WTC11 (cell line): ENCODE measurements around the gene ITCH. TPM values are rescaled to one million over a fixed set of nuclear protein-coding genes. Genes with fewer than 3 reads are reported as not detected.
"Not testable (repeated sequence)": the region's sequence is repeated elsewhere in the genome, so short reads cannot be mapped to it uniquely, and the experiment has no call there.

ENCODE experiments used
- ATAC-seq: fragments of 200-7000 bp; cut with Tn5 transposase; 2 replicates; pipeline ENCODE4 v1.10.0; 2021; ENCODE audit warnings: mild to moderate bottlenecking, moderate library complexity
- CTCF ChIA-PET: fragments of 300-600 bp; sonication (Branson Sonifier 250); formaldehyde crosslinking; loops from one replicate; lab custom pipeline; 2021; ENCODE audit warnings: antibody characterized with exemption; lab: Charles Lee
- POLR2A ChIA-PET: fragments of 350-600 bp; sonication (Branson Sonifier 250); formaldehyde crosslinking; loops from one replicate; lab custom pipeline; 2021; ENCODE audit warnings: antibody characterized with exemption; lab: Charles Lee
- DNase-seq: peaks from one replicate; pipeline ENCODE4 v3.0.0; 2021; ENCODE audit warnings: low spot score
- H3K27ac Mint-ChIP-seq: 2 replicates; pipeline ENCODE4 v1.8.0; 2021; ENCODE audit warnings: mixed read lengths
- H3K27me3 Mint-ChIP-seq: 2 replicates; pipeline ENCODE4 v1.8.0; 2021; ENCODE audit warnings: low read depth, mild to moderate bottlenecking, moderate library complexity, mixed read lengths
- H3K36me3 Mint-ChIP-seq: 2 replicates; pipeline ENCODE4 v1.8.0; 2021; ENCODE audit warnings: mixed read lengths
- H3K4me1 Mint-ChIP-seq: 2 replicates; pipeline ENCODE4 v1.8.0; 2022; ENCODE audit warnings: mixed read lengths
- H3K4me3 Mint-ChIP-seq: 2 replicates; pipeline ENCODE4 v1.8.0; 2021; ENCODE audit warnings: mild to moderate bottlenecking, moderate library complexity, mixed read lengths
- H3K9me3 Mint-ChIP-seq: 2 replicates; pipeline ENCODE4 v1.8.0; 2021; ENCODE audit warnings: mixed read lengths
- ATF6 ChIP-seq: sonication (generic); formaldehyde crosslinking; IDR thresholded peaks from 2 replicates; pipeline ENCODE4 v1.8.1; 2023; ENCODE audit warnings: mild to moderate bottlenecking, missing genetic modification reagents
- CTCF ChIP-seq: fragments of 200-600 bp; IDR thresholded peaks from 2 replicates; pipeline ENCODE4 v1.8.0; 2022; ENCODE audit warnings: antibody characterized with exemption
- ETV6 ChIP-seq: sonication (generic); formaldehyde crosslinking; IDR thresholded peaks from 2 replicates; pipeline ENCODE4 v1.8.1; 2022; ENCODE audit warnings: mild to moderate bottlenecking, missing genetic modification reagents
- FOXP4 ChIP-seq: sonication (generic); formaldehyde crosslinking; IDR thresholded peaks from 2 replicates; pipeline ENCODE4 v1.8.0; 2022; ENCODE audit warnings: mild to moderate bottlenecking, missing genetic modification reagents
- GABPB1 ChIP-seq: sonication (generic); formaldehyde crosslinking; IDR thresholded peaks from 2 replicates; pipeline ENCODE4 v1.8.1; 2023; ENCODE audit warnings: mild to moderate bottlenecking, missing genetic modification reagents
- IRF2 ChIP-seq: sonication (generic); formaldehyde crosslinking; IDR thresholded peaks from 2 replicates; pipeline ENCODE4 v1.8.0; 2022; ENCODE audit warnings: low read depth, missing genetic modification reagents, borderline replicate concordance
- SP1 ChIP-seq: sonication (generic); formaldehyde crosslinking; conservative IDR thresholded peaks from 2 replicates; pipeline ENCODE4 v1.8.1; 2022; ENCODE audit warnings: missing genetic modification reagents
- TEAD1 ChIP-seq: sonication (generic); formaldehyde crosslinking; IDR thresholded peaks from 2 replicates; pipeline ENCODE4 v1.8.0; 2022; ENCODE audit warnings: mild to moderate bottlenecking, missing genetic modification reagents
- total RNA-seq: library from RNA; stranded (reverse); gene quantifications from 3 replicates; pipeline ENCODE4 v1.2.3, GENCODE V29; 2021
- TF ChIP-seq, protein P1 (sequence below): sonication (generic); formaldehyde crosslinking; IDR thresholded peaks from 2 replicates; pipeline ENCODE4 v1.8.1; 2022; ENCODE audit warnings: low read depth, mild to moderate bottlenecking, moderate library complexity, missing genetic modification reagents, borderline replicate concordance
- TF ChIP-seq, protein P2 (sequence below): fragments of 250-450 bp; sonication (Bioruptor Pico); IDR thresholded peaks from 2 replicates; pipeline ENCODE4 v1.9.0; 2021; ENCODE audit warnings: mild to moderate bottlenecking

The ITCH gene
- total RNA-seq, 1 experiment from 2014 or later, result 35.8 TPM

- 0 out of 2 replicates have a peak, but pooled peaks have one; percentile 18 for TF ChIP-seq GABPB1
- not testable (repeated sequence) for H3K4me3 Mint-ChIP-seq, H3K27me3 Mint-ChIP-seq, H3K9me3 Mint-ChIP-seq, DNase-seq, H3K27ac Mint-ChIP-seq, H3K36me3 Mint-ChIP-seq, ATAC-seq
- peaks cover 14% of the 10 kb centered on the region for H3K4me1 Mint-ChIP-seq
- POLR2A ChIA-PET, result interaction anchor here (0.6 kb wide), 1 partner anchor 16 kb away, joined by 4 read pairs; no protein-coding TSS in a partner anchor
- CTCF ChIA-PET, result interaction anchor here (1.0 to 3.7 kb wide), 2 partner anchors 34 to 91 kb away, joined by 4 to 28 read pairs; no protein-coding TSS in a partner anchor
These were observed 16.6 kb upstream of the ITCH start for GRCh38 chr20:34346533-34346865.

DNA sequence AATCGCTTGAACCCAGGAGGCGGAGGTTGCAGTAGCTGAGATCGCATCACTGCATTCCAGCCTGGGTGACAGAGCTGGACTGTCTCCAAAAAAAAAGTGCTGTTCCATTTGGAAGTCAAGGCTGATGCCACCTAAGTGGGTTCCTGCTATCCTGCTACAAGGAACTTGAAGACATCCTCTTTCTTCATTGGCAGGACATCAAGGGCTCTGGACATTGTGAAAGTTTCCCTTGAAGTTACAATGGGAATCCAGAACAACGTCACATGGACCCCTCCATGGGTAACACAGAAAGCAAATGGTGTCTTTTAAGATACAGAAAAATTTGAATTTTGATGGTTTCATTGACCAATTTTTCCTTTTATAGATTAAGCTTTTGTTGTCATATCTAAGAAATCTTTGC lies 15.5 kb upstream of the ITCH start:
- Mint-ChIP-seq H3K27me3 (no peaks in the 10 kb centered on the region), H3K27ac (no peak overlapping the region), H3K4me3 (no peak overlapping the region), H3K4me1 (peaks cover 14% of the 10 kb centered on the region), H3K9me3 (no peaks in the 10 kb centered on the region), H3K36me3 (no peaks in the 10 kb centered on the region)
- no peak for ATAC-seq
- no peak for DNase-seq
- POLR2A ChIA-PET, result no interaction called here
- CTCF ChIA-PET, result interaction anchor here (1.2 kb wide), 1 partner anchor 35 kb away, joined by 5 read pairs; no protein-coding TSS in a partner anchor
- no peak for TF ChIP-seq CTCF
- TF ChIP-seq, protein P1, sequence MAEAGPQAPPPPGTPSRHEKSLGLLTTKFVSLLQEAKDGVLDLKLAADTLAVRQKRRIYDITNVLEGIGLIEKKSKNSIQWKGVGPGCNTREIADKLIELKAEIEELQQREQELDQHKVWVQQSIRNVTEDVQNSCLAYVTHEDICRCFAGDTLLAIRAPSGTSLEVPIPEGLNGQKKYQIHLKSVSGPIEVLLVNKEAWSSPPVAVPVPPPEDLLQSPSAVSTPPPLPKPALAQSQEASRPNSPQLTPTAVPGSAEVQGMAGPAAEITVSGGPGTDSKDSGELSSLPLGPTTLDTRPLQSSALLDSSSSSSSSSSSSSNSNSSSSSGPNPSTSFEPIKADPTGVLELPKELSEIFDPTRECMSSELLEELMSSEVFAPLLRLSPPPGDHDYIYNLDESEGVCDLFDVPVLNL (CRISPR knock-in tag), result no peak

GRCh38 chr20:34350095-34350494 lies 13.0 kb upstream of the ITCH start:
- 0 out of 2 replicates have a peak overlapping the region, but pooled peaks have one; percentile 32 for H3K27ac Mint-ChIP-seq
- H3K27me3 Mint-ChIP-seq, result no peaks in the 10 kb centered on the region
- POLR2A ChIA-PET, result interaction anchor here (0.6 kb wide), 1 partner anchor 19 kb away, joined by 3 read pairs; no protein-coding TSS in a partner anchor
- H3K4me1 Mint-ChIP-seq, result peaks cover 10% of the 10 kb centered on the region
- ATAC-seq, result no peak
- no peaks in the 10 kb centered on the region for H3K36me3 Mint-ChIP-seq
- TF ChIP-seq FOXP4 (CRISPR knock-in tag) (no peak), ETV6 (CRISPR knock-in tag) (no peak), SP1 (CRISPR knock-in tag) (no peak), TEAD1 (no peak), ATF6 (no peak), IRF2 (CRISPR knock-in tag) (no peak)
- TF ChIP-seq, protein P2, sequence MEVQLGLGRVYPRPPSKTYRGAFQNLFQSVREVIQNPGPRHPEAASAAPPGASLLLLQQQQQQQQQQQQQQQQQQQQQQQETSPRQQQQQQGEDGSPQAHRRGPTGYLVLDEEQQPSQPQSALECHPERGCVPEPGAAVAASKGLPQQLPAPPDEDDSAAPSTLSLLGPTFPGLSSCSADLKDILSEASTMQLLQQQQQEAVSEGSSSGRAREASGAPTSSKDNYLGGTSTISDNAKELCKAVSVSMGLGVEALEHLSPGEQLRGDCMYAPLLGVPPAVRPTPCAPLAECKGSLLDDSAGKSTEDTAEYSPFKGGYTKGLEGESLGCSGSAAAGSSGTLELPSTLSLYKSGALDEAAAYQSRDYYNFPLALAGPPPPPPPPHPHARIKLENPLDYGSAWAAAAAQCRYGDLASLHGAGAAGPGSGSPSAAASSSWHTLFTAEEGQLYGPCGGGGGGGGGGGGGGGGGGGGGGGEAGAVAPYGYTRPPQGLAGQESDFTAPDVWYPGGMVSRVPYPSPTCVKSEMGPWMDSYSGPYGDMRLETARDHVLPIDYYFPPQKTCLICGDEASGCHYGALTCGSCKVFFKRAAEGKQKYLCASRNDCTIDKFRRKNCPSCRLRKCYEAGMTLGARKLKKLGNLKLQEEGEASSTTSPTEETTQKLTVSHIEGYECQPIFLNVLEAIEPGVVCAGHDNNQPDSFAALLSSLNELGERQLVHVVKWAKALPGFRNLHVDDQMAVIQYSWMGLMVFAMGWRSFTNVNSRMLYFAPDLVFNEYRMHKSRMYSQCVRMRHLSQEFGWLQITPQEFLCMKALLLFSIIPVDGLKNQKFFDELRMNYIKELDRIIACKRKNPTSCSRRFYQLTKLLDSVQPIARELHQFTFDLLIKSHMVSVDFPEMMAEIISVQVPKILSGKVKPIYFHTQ (CRISPR knock-in tag), result no peak
- TF ChIP-seq, all 79 proteins: peak for 0
- DNase-seq, result no peak
- H3K4me3 Mint-ChIP-seq, result no peak overlapping the region
- CTCF ChIA-PET, result interaction anchor here (0.7 to 2.3 kb wide), 2 partner anchors 37 to 420 kb away, joined by 3 to 7 read pairs; no protein-coding TSS in a partner anchor
- no peaks in the 10 kb centered on the region for H3K9me3 Mint-ChIP-seq

GRCh38 chr20:34353467-34353866 lies 9.6 kb upstream of the ITCH start:
- H3K4me1 Mint-ChIP-seq, H3K27me3 Mint-ChIP-seq, ATAC-seq, DNase-seq, H3K36me3 Mint-ChIP-seq, H3K4me3 Mint-ChIP-seq, H3K27ac Mint-ChIP-seq, H3K9me3 Mint-ChIP-seq: not testable (repeated sequence)
- CTCF ChIA-PET, result interaction anchor here (1.0 kb wide), 1 partner anchor 41 kb away, joined by 6 read pairs; no protein-coding TSS in a partner anchor
- POLR2A ChIA-PET, result interaction anchor here (0.9 kb wide), 1 partner anchor 10 kb away, joined by 3 read pairs; the partner anchor contains the start of gene ITCH
